HG02678 (cell line): ENCODE results near the gene CMPK2.

ENCODE experiments used
- ATAC-seq: cut with Tn5 transposase; IDR thresholded peaks from one replicate; pipeline ENCODE4 v1.9.1; 2021; ENCODE audit warnings: mild to moderate bottlenecking, moderate library complexity; ENCODE audit not compliant: unreplicated experiment

The CMPK2 gene

DNA sequence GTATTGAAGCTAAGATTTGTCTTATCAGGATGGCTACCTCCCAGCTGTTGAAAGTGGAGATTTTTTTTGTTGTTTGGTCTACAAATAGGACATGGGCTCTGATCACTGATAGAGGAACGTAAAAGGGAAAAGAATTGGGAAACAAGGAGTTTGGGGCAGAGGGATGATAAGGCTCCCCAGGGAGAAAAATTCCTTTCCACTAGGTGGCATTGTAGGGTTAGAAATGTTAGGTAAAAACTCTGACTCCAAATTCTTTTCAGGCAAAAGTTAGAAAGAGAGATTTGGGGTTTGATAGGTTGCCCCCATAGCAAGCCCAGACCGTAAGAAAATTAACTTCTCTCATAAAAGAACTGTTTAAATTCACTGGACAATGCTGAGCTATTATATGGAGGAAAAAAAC lies 19.8 kb downstream of the CMPK2 start:
- no peak for ATAC-seq

DNA sequence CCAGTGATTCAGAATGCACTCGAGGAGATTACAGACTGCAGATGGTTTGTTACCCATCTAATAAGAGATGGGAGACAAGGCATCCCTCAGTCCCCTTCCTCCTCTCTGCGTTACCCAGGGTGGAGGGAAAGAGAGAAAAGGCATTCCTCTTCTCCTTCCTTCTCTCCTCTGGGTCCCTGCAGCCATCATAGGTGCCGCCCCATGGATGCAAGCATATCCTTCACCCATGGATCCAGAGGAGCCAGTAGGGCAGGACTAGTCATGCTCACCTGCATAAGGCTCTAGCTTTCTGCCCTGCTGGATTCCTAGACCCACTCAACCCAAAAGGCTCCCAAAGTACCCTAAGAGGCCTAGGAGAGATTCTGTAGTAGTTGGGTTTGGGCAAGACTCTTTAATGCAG lies 20.4 kb downstream of the CMPK2 start:
- no peak for ATAC-seq

DNA sequence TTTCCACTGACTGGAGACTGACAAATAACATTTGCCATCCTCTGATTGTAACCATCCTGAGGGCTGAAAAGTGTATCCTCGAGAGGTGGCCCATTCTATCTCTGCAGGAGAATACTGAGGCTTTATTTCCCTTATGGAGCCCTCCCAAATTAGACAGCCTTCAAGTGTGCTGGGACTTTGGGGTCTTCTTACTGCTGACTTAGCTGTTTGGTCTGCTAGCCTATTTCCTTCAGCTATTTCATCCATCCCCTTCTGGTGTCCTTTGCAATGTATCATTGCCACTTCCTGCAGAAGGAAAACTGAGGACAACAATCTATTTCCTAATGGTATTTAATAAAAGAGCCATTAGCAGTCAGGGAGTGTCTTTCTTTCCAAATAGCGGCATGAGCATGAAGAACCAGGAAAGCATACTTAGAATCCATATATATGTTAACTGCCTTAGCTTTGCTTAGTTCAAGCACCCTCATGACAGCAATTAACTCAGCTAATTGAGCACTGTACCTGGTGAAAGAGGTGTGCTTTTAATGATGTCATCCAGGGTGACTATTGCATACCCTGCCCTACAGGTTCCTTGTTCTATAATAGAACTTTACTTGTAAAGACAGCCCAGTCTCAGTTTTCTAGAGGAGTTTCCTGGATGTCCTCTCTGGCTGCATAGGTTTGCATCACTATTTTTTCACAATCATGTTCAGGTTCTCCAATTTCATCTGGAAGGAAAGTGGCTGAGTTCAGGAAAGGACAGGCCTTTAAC lies 24.0 kb downstream of the CMPK2 start:
- no peak for ATAC-seq

DNA sequence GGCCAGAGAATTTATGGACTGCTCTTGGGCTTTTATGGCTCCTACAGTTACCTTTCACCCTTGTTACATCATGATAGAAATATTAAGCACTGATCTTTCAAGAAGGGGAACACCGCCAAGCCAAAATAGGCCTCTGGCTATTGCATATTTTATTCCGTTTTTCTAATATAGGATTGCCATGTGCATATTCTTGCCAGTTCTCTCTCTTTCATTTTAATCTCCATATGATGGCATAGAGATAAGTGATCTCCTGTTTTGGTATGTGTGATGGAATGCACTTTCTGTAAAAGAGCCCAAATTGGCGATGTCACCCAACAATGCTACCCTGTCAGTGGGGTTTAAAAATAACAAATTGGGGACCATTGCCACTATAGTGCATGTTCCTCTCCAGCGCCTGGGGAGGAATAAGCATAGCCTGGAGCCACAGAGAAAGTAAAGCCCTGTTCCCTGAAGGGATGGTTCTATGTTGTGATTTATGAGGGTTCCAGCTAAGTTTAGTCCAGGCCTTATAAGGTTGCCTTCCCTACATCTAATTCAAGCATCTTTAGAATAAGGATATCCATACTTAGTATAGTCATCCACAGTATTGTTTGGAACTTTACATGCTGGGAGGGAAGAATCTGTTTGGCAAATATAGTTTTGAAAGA lies 26.9 kb downstream of the CMPK2 start:
- no peak for ATAC-seq

DNA sequence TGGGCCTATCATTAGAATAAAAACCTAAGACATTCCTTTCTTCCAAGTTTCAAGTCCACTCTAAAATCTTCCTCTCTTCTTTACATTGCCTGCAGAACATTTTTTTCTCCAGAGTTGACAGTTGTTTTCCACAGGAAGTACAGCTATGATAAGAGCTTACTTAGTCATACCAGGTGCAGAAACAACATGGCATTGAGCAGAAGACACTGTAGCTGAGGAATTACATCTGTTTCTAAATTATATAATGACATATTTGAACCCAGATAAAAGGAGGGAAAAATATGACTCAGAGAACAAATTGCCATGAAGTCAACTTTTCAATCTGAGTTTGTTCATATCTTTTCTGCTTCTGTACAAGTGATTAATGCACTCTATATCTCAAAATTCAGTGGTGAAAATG lies 30.2 kb downstream of the CMPK2 start:
- ATAC-seq = no peak

DNA sequence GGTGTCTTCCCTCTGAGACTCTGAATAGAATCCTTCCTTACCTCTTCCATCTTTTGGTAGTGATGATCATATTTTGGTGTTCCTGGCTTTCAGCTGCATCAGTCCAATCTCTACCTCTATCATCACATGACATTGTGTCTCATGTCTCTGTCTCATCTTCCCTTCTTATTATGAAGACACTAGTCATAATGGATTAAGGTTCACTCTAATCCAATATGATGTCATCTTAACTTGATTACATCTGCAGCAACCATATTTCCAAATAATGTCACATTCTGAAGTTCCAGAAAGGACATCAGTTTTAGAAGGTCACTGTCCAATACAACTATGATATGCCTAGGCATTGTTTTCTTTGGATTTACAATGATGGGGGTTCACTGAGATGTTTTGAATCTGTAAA lies 31.5 kb downstream of the CMPK2 start:
- no peak for ATAC-seq

DNA sequence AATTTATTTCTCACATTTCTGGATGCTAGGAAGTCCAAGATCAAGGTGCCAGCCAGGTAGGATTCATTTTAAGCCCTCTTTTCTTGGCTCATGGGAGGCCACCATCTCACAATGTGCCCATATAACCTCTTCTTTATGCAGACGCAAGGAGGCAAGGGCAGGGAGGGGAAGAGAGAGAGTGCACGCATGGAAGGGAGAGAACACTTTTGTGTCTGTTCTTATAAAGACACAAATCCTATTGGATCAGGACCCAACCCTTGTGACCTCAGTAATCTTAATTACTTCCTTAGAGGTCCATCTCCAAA lies 32.5 kb downstream of the CMPK2 start:
- no peak for ATAC-seq

DNA sequence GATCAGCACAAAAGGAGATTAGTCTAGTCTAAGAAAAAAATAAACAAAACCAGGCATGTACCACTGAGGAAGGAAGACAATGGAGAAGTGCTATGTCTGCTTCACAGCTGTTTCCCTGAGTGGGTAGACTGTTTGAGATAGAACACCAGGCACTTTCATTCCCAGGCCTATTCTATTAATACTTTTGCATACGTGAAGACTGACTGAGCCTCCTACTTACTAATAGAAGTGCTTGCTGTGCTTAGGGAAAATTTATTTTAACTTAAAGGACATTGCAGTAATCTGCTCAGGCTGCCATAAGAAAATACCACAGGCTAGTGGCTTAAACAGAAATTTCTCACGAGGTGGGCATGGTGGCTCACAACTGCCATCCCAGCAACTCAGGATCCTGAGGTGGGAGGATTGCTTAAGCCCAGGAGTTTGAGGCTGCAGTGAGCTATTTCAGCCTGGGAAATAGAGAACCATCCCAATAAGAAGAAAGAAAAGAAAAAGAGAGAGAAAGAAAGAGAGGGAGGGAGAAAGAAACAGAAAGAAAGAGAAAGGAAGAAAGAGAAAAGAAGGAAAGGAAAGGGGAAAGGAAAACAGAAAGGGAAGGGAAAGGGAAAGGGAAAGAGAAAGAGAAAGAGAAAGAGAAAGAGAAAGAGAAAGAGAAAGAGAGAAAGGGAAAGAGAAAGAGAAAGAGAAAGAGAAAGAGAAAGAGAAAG lies 33.0 kb downstream of the CMPK2 start:
- no peak for ATAC-seq

DNA sequence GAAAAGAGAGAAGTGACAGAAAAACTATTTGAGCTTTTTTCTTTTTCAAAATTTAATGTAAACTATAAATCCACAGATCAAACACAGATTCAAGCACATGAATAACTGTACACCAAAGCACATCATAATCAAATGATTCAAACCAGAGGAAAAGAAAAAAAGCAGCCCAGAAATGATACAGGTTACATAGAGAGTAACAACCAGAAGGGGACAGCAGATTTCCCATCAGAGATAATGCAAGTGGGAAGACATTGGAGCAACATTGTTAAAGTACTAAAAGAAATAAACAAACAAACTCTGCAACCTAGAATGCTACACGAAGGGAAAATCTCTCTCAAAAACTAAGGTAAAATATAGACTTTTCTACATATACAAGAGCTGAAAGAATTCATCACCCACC lies 34.5 kb downstream of the CMPK2 start:
- ATAC-seq = no peak

DNA sequence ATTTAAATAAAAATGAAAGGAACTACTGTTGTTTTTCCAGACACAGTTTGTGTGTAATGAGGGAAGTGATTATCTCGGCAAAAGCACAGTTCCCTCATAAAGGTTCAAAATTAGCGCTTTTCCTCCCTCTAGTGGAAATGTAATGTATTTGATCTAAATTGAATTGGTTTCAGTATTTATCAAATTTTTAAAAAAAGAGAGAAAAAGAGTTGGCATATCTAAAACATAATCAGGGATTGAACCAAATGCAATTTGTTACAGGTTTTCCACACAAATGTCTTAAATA lies 37.5 kb downstream of the CMPK2 start:
- no peak for ATAC-seq

DNA sequence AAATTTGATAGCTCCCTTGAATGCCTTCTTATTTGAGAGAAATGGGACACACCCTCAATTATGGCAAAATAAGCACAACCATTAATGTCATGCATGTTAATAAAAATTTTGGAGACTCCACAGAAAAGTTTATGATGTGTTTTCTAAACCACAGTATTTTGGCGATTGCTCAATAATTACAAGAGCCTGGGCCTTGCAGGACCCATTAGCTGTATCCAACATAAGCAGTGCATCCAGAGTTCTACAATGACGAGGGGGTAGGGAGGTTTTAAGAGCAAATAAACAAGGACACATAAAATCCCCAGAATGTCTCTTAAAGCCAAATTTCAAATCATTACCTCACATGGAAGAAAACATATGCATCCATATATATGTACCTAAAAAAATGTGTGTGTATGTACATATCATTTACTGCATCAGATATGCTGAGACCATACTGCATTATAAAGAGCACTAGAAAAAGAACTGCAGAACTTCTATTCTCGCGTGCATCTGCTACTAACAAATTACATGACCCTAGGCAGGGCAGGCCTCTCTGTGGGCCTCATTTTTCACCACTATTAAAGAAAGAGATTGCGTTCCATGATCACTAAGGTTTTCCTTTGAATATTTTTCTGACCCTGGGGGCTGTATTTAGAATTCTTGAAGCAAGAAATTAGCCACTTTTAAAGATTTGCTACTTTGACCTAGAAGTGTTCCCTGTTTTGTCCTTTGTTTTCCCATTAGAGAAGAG lies 38.0 kb downstream of the CMPK2 start:
- ATAC-seq = no peak

DNA sequence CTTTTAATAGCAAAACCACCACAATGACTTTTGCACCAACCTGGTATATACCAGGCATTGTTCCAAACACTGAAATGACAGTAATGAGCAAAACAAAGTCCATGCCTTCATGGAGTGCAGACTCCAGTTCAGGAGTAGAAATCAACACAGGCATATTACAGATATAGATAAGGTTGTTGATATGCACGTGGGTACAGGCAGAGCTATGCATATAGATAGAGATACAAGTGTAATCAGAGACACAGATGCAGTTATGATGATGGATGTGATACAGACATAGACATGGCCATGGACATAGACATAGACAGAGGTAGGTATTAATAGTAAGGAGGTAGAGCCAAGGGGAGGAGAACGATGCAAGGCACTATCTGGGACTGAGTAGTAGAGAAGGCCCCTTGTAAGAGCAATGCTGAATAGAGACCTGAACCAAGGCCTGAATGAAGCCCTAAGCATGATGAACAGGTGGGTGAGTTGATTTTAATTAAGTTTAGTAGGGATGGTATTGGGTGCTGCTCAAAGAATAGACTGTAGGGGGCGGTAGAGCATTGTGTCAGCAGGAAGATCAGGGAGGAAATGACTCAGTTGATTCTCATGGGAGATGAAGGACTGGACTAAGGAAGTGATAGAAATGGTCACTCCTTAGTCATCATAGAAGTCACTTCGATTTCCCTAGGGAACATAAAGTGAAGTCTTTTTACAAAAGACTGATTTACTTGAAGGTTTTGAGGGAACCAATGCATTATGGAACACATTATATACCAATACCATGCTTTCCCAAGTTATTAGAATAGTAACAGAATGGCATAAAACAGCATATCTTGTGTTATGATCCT lies 39.4 kb downstream of the CMPK2 start:
- peak; percentile 91 for ATAC-seq

DNA sequence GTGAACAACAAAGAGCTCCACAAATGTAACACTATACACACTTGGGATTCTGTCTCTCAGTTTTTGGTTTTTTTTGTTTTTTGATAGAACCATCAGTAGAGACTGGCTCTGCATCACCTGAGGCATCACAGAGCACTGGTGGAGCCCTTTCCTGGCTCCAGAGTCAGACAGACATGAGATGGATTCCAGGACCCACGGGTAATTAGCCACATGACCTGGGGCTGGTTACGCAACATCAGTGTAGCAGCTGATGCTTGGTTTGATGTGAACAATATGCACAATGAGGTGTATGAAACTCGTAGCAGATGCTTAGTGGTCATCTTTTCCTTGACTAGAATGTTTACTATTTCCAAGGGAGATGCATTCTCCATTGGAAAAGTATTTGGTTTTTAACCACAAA lies 40.7 kb downstream of the CMPK2 start:
- ATAC-seq = no peak

DNA sequence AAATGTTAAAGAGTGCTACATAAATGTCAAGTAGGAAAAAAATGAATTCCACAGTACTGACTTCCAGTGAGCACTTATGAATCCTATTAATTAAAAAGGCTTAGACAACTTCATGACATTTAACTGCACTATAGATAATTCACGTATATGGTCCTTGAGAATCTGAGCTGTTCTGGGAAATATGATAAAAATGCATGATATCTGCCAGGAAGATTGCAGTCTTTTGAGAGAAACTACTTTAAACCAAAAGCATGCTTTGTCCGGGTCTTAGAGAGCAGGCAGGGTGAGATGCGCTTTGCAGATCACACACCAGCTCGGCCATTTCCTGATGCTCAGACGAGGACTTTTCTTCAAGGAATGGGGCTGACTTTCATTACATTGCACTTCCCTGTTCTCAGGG lies 42.6 kb downstream of the CMPK2 start:
- ATAC-seq = no peak

DNA sequence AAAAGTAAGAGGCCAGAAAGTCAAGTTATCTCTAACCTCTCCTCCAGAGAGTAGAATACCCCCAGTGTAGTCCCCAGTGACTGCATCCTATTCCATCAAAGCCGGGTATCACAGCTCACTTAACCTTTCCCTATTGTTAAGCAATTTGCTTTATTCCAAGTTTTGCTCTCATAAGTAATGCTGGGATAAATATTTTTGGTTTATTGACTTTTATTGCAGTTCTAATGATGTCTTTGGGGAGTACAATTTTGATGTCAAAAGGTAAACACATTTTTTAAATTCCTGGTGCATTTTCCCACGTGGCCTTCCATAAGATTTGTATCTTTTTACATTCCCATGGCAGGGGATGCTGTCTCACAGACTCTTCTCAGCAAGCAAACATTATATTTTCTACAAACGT lies 43.3 kb downstream of the CMPK2 start:
- no peak for ATAC-seq

DNA sequence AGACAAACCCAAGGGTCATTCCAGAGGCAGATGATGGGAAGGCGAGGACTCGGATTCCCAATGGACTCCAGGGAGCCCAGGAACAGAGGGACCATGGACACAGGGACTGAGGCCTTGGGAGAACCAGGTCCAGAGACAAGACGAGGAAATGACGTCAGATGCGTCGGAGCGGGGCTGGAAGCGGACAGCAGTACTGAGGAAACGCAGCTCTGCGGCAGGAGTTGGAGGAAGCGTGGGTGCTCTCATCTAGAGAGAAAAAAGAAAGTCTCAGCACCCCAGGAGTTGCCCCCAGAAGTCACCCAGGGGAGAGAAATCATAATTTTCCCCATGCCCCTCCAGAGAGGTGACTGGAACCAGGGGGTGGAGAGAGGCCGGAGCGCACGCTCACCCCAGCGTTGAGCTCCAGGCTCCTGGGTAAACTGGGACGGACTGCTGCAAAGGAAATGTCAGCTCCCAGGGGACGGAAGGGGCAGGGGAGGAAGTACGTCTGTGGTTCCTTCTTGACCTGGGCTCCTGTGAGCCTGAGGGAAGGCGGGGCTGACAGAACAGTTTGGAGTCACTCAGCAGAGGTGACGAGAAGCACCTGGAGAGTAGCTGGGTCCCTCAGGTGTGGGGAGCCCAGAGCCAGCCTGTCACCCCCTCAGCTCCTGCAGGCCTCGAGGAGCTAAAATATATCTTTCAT lies 44.7 kb downstream of the CMPK2 start:
- ATAC-seq = no peak

DNA sequence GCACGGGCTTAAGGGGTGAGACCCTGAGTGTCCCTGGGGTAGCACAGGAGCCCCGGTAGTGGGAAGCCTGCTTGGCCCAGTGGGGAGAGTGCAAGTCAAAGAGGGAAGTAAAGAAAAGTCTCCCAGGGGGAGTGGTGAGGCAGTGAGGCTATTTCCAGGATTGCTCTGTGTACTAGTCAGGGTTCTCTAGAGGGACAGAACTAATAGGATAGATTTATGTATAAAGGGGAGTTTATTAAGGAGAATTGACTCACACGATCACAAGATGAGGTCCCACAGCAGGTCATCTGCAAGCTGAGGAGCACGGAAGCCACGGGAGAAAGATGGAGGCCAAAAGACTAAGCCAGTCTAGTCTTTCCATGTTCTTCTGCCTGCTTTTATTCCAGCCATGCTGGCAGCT lies 45.5 kb downstream of the CMPK2 start:
- no peak for ATAC-seq

DNA sequence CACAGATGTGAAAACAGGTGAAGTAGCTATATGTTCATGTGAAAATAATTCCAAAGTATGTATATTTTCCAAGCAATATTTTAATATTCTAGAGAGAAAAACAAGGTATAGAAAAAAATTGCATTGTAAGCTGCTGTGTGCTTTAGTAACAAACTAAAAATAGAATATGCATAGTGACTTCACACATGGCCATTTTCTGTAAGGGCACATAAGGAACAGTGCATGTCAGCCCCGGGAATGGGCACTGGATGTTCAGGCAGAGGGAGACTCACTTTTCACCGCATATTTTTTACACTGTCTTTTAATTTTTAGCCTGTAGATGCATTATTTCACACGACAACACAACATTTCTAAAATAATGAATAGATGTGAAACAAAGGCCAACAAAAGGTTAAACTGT lies 46.0 kb downstream of the CMPK2 start:
- ATAC-seq = no peak

DNA sequence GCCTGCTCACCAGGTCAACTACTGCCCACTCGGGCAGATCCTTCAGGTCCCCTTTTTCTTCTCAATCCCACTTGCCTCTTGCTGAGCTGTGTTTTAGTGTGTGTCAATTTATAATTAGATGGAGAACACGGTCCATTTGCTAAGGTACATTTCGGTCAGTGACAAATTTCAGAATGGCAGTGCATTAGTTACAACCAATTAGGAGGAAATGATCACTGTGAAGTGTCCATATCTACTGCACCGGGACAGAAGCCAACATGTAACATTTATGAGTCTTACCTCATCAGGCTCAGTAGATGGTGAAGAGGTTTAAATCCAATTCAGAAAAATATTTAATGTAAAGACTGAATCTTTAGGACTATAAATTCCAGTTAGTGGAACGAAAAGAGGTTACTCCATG lies 47.7 kb downstream of the CMPK2 start:
- no peak for ATAC-seq

DNA sequence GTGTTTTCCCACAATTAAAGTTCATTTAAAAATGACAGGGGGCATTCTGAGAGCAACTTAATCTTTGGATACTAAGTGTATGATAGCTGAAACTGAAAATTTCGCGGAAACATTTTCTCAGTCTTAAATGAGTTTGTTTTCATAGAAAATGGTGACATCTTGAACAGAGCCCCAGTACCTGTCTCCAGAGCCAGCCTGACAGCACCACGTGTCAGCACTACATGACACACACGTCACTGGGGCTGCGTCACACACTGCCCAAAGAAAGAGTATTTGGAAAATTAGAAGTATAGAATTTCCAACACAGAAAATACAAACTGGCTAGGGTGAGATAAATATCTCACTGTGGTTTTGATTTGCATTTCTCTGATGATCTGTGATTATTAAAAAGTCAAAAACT lies 50.8 kb downstream of the CMPK2 start:
- ATAC-seq = no peak

DNA sequence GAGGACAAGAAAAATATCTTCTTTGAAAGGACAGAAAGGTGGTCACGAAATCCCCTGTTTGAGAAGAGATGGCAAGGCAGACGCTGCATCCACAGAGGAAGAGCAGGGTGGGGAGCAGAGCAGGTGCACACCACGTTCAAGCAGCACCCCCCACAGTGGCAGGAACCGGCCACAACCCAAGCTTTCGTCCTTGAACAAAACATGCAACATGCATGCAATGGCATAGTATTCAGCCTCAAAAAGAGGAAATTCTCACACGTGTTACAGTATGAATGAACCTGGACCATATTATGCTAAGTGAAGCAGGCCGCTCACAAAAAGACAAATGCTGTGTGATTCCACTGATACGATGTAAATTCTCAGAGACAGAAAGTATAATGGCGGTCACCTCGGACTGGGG lies 51.4 kb downstream of the CMPK2 start:
- ATAC-seq = no peak
